ENCODE results near the gene CBX4. TPM values are rescaled to one million over a fixed set of nuclear protein-coding genes. Genes with fewer than 3 reads are reported as not detected.

CBX4 gene
- total and polyA plus RNA-seq, 2 of the 13 experiments (the other 11 are each of a cell fraction or from before 2014, with no cell fraction given): 25.8 to 50.8 TPM

- BruUV-seq (replicated peaks): no TSS peak
- in situ Hi-C loops (cut with HindIII; ENCODE audit: extremely low pct_ligation_motif_present, low pct_unique_long_range_greater_than_20kb) (no loop called here), intact Hi-C loops (cut with micrococcal nuclease; ENCODE audit: unreplicated experiment) (no loop called here)
- TF ChIP-seq, protein P1, sequence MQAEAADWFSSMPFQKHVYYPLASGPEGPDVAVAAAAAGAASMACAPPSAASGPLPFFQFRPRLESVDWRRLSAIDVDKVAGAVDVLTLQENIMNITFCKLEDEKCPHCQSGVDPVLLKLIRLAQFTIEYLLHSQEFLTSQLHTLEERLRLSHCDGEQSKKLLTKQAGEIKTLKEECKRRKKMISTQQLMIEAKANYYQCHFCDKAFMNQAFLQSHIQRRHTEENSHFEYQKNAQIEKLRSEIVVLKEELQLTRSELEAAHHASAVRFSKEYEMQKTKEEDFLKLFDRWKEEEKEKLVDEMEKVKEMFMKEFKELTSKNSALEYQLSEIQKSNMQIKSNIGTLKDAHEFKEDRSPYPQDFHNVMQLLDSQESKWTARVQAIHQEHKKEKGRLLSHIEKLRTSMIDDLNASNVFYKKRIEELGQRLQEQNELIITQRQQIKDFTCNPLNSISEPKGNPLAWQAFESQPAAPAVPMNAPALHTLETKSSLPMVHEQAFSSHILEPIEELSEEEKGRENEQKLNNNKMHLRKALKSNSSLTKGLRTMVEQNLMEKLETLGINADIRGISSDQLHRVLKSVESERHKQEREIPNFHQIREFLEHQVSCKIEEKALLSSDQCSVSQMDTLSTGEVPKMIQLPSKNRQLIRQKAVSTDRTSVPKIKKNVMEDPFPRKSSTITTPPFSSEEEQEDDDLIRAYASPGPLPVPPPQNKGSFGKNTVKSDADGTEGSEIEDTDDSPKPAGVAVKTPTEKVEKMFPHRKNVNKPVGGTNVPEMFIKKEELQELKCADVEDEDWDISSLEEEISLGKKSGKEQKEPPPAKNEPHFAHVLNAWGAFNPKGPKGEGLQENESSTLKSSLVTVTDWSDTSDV (CRISPR knock-in tag; IDR thresholded peaks at IDR 0.05): no peak
- TF ChIP-seq TOPORS (CRISPR knock-in tag; IDR thresholded peaks at IDR 0.05): 0 out of 2 replicates have a peak, but pooled peaks have one; percentile 32
- ChIA-PET CTCF (ENCODE audit: low intra/inter-chr PET ratio, low total read pairs) (no interaction called here), POLR2A (interaction anchor here (1.3 to 2.0 kb wide), 4 partner anchors 10 to 162 kb away, joined by 3 to 10 read pairs (median 5); partner anchors contain the start of genes CBX4 and CBX8)
- Histone ChIP-seq H3K9ac (ENCODE audit: insufficient read depth, low read depth, low read length) (no peak overlapping the region), H3K27ac (ENCODE audit: extremely low read length, insufficient read depth, low read length) (no peak overlapping the region), H3K4me1 (ENCODE audit: insufficient read depth, low read length) (peaks cover 97% of the 10 kb centered on the region), H3K79me2 (ENCODE audit: insufficient read depth, low read length) (no peaks in the 10 kb centered on the region), H3K27me3 (ENCODE audit: control insufficient read depth in 1 of 2, insufficient read depth in 2 of 2, low read length in 2 of 2) (peaks cover 3 to 7% of the 10 kb centered on the region in 2 experiments; a peak in 3 of 5 replicates), H2AFZ (ENCODE audit: low read length) (no peak overlapping the region), H4K20me1 (ENCODE audit: insufficient read depth, low read length) (no peaks in the 10 kb centered on the region), H3K9me3 (ENCODE audit: low read length) (no peaks in the 10 kb centered on the region), H3K4me3 (replicated peaks in 1 of 3; ENCODE audit: insufficient read depth in 1 of 3, low read depth in 2 of 3, low read length in 3 of 3) (no peak overlapping the region), H3K4me2 (ENCODE audit: low read depth, low read length) (no peak overlapping the region), H3K36me3 (replicated peaks in 1 of 2; ENCODE audit: control insufficient read depth in 1 of 2, insufficient read depth in 2 of 2, low read length in 2 of 2) (no peaks in the 10 kb centered on the region)
- DNase-seq (ENCODE audit: low spot score) (no peak), ATAC-seq (no peak), FAIRE-seq (no peak)
- WGBS (ENCODE audit: low lambda C conversion rate): 93% methylated on average over 17 of the region's 17 CpGs
Measured at GRCh38 chr17:79824234-79824633, 15.0 kb downstream of the CBX4 start.

DNA sequence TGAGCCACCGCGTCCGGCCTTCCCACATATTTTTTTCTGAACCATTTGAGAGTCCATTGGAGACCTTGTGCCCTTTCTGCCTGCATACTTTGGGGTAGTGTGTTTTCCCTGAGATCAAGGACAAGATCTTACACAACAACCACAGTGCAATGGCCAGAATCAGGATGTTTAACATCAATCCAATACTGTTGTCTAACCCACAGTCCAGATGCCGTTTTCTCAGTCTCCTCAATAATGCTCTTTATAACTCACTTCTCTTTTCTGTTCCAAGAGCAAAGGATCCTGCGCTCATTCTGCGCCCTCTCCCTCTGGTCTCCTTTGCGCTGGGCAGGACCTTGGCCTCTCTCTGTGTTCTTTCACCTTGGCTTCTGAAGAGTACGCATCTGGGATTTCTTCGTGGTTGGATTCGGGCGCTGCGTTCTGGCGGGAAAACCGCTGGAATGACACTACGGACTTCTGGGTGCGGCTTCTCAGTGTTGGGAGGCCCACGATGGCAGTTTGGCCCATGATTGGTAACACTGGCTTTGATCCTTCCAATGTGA is 16.6 kb downstream of the CBX4 start:
- no TSS peak for BruUV-seq (replicated peaks)
- peaks cover 3 to 17% of the 10 kb centered on the region in 2 experiments; a peak in 3 of 5 replicates for H3K27me3 ChIP-seq (ENCODE audit: control insufficient read depth in 1 of 2, insufficient read depth in 2 of 2, low read length in 2 of 2)
- no peaks in the 10 kb centered on the region for H3K36me3 ChIP-seq (replicated peaks in 1 of 2; ENCODE audit: control insufficient read depth in 1 of 2, insufficient read depth in 2 of 2, low read length in 2 of 2)
- no peaks in the 10 kb centered on the region for H3K79me2 ChIP-seq (ENCODE audit: insufficient read depth, low read length)
- H4K20me1 ChIP-seq (ENCODE audit: insufficient read depth, low read length): no peaks in the 10 kb centered on the region
- no peak overlapping the region for H3K9ac ChIP-seq (ENCODE audit: insufficient read depth, low read depth, low read length)
- H3K27ac ChIP-seq (ENCODE audit: extremely low read length, insufficient read depth, low read length): peak overlapping the region; percentile 78
- peak overlapping the region in 1 of 3 experiments; percentile 45; a peak in 3 of 6 replicates for H3K4me3 ChIP-seq (replicated peaks in 1 of 3; ENCODE audit: insufficient read depth in 1 of 3, low read depth in 2 of 3, low read length in 3 of 3)
- ChIA-PET CTCF (ENCODE audit: low intra/inter-chr PET ratio, low total read pairs) (no interaction called here), POLR2A (interaction anchor here (1.8 to 16.5 kb wide), 6 partner anchors 10 to 170 kb away, joined by 5 to 274 read pairs (median 28); partner anchors contain the start of genes CBX4 and CBX8)
- DNase-seq (ENCODE audit: low spot score) (peak; percentile 89), FAIRE-seq (peak; percentile 93), ATAC-seq (peak; percentile 59)
- H3K4me2 ChIP-seq (ENCODE audit: low read depth, low read length): peak overlapping the region; percentile 70
- H3K9me3 ChIP-seq (ENCODE audit: low read length): no peaks in the 10 kb centered on the region
- no peak overlapping the region for H2AFZ ChIP-seq (ENCODE audit: low read length)
- in situ Hi-C loops (cut with HindIII; ENCODE audit: extremely low pct_ligation_motif_present, low pct_unique_long_range_greater_than_20kb): no loop called here
- H3K4me1 ChIP-seq (ENCODE audit: insufficient read depth, low read length): peaks cover 98% of the 10 kb centered on the region
- intact Hi-C loops (cut with micrococcal nuclease; ENCODE audit: unreplicated experiment): no loop called here
- 5% methylated on average over 17 of the region's 17 CpGs for WGBS (ENCODE audit: low lambda C conversion rate)
- TF ChIP-seq ZNF790 (CRISPR knock-in tag; IDR thresholded peaks at IDR 0.05; ENCODE audit: borderline replicate concordance) (no peak), ZNF569 (CRISPR knock-in tag; IDR thresholded peaks at IDR 0.05; ENCODE audit: borderline replicate concordance) (no peak), SP4 (CRISPR knock-in tag; IDR thresholded peaks at IDR 0.05) (peak; percentile 79; the same call in 1 of the 2 replicates), ZBTB10 (CRISPR knock-in tag; IDR thresholded peaks at IDR 0.05; ENCODE audit: borderline replicate concordance) (0 out of 2 replicates have a peak, but pooled peaks have one; percentile 21), ZMYM2 (CRISPR knock-in tag; IDR thresholded peaks at IDR 0.05) (peak; percentile 54; the same call in 1 of the 2 replicates), DDIT3 (CRISPR knock-in tag; IDR thresholded peaks at IDR 0.05) (peak; percentile 84; the same call in 1 of the 2 replicates), ZNF136 (CRISPR knock-in tag; IDR thresholded peaks at IDR 0.05; ENCODE audit: low read depth) (peak; percentile 83), ZSCAN21 (CRISPR knock-in tag; IDR thresholded peaks at IDR 0.05; ENCODE audit: borderline replicate concordance) (no peak), RBM22 (optimal IDR thresholded peaks at IDR 0.05; ENCODE audit: low read length) (no peak)
